Measurements from ENCODE around the gene SARNP.

The SARNP gene

DNA sequence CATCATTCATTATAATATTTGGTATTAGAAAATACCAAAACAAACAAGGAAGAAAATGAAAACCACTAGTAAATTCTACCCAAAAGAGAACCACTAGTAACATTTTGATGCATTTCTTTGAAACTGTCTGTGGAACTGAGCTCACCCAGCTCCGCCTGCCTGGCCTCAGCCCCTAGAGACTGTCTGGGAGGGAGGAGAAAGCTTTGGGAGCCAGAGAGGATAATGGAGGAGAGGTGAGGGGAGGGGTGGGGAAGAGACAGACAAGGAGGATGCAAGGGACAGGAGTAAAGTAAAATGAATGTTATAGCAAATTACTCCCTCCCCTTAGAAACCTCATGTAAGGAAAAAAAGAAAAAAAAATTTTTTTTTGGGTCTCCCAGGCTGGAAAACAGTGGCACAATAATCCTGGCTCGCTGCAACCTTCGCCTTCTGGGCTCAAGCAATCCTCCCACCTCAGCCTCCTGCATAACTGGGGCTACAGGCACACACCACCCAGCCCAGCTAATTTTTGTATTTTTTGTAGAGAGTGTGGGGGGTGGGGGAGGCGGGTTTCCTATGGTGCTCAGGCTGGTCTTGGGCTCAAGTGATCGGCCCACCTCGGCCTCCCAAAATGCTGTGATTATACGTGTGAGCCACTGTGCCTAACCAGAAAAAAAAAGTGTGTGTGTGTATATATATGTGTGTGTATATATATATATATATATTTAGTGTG is 28.4 kb upstream of the SARNP start:
- DNase-seq (ENCODE audit: low read depth) = no peak
- TF ChIP-seq, protein P1, sequence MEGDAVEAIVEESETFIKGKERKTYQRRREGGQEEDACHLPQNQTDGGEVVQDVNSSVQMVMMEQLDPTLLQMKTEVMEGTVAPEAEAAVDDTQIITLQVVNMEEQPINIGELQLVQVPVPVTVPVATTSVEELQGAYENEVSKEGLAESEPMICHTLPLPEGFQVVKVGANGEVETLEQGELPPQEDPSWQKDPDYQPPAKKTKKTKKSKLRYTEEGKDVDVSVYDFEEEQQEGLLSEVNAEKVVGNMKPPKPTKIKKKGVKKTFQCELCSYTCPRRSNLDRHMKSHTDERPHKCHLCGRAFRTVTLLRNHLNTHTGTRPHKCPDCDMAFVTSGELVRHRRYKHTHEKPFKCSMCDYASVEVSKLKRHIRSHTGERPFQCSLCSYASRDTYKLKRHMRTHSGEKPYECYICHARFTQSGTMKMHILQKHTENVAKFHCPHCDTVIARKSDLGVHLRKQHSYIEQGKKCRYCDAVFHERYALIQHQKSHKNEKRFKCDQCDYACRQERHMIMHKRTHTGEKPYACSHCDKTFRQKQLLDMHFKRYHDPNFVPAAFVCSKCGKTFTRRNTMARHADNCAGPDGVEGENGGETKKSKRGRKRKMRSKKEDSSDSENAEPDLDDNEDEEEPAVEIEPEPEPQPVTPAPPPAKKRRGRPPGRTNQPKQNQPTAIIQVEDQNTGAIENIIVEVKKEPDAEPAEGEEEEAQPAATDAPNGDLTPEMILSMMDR (IDR thresholded peaks at IDR 0.05; ENCODE audit: insufficient read depth, low read depth, low read length, missing control alignments) = no peak
- no peak overlapping the region for H3K4me3 ChIP-seq (ENCODE audit: low read length)

DNA sequence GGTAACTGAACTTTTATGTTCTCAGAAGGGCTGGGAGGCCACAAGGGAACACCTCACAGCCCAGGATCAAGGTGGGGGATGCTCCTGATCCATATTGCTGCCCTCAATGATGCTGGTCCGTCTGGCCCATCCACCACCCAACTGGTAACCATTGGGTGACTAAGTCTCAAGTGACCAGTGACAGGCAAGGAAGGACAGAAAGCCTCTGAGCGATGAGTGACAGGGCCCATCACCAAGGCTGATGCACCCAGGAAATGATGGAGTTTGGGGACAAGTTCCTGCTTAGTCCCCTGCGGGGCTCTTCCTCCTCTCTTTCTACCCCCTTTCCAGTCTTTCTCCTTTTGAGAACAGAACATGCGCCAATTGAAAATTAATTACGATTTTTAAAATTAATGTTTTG is 27.8 kb upstream of the SARNP start:
- TF ChIP-seq, protein P1 (IDR thresholded peaks at IDR 0.05; ENCODE audit: insufficient read depth, low read depth, low read length, missing control alignments) = no peak
- DNase-seq (ENCODE audit: low read depth) = no peak
- no peak overlapping the region for H3K4me3 ChIP-seq (ENCODE audit: low read length)

GRCh38 chr12:55844961-55845360 is 27.4 kb upstream of the SARNP start:
- H3K4me3 ChIP-seq (ENCODE audit: low read length) = no peak overlapping the region
- TF ChIP-seq, protein P1 (IDR thresholded peaks at IDR 0.05; ENCODE audit: insufficient read depth, low read depth, low read length, missing control alignments) = no peak
- no peak for DNase-seq (ENCODE audit: low read depth)

GRCh38 chr12:55843431-55843830 is 25.9 kb upstream of the SARNP start:
- DNase-seq (ENCODE audit: low read depth) = no peak
- TF ChIP-seq, protein P1 (IDR thresholded peaks at IDR 0.05; ENCODE audit: insufficient read depth, low read depth, low read length, missing control alignments) = no peak
- H3K4me3 ChIP-seq (ENCODE audit: low read length) = no peak overlapping the region

DNA sequence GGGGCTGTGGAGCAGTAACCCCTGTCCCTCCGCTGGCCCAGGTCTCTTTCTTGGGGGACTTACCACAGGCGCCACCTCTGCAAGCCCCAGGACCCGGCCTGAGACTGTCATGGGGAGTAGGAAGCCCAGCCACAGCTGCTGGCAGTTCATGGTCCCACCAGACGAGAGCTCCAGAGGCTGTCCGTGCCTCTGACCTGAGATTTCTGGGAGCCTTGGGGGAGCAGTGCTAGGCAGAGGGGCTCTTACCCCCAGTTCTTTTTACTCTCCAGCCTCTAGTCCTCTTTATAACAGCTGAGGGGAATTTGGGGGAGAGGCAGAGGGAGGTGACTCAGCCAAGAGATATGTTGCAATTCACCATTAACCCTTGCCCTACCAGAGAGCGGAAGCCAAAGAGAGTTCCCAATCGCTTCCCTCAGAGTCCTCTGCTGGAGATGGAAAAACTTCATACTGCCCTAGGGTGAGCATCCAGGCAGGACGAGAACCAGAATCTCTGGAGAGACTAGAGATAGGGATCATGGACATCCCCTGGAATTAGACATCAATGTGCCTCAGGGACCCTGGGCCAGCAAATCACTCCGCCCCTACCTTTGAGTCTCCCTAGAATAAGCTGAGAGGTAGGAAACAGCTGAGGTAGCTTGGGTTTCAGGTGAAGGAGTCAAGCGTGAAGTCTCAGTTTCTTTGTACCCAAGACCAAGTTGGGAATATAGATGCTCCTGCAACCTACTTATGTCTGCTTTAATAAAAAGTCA is 25.3 kb upstream of the SARNP start, which contains the start of gene MMP19:
MMP19 (minus strand) TSS at position 256 of the 749 bp plus-strand sequence; CDS start at position 150, 106 bp downstream.
- peak; percentile 72 for DNase-seq (ENCODE audit: low read depth)
- TF ChIP-seq, protein P1 (IDR thresholded peaks at IDR 0.05; ENCODE audit: insufficient read depth, low read depth, low read length, missing control alignments) = no peak
- no peak within 1 kb of the TSS for H3K4me3 ChIP-seq (ENCODE audit: low read length)

DNA sequence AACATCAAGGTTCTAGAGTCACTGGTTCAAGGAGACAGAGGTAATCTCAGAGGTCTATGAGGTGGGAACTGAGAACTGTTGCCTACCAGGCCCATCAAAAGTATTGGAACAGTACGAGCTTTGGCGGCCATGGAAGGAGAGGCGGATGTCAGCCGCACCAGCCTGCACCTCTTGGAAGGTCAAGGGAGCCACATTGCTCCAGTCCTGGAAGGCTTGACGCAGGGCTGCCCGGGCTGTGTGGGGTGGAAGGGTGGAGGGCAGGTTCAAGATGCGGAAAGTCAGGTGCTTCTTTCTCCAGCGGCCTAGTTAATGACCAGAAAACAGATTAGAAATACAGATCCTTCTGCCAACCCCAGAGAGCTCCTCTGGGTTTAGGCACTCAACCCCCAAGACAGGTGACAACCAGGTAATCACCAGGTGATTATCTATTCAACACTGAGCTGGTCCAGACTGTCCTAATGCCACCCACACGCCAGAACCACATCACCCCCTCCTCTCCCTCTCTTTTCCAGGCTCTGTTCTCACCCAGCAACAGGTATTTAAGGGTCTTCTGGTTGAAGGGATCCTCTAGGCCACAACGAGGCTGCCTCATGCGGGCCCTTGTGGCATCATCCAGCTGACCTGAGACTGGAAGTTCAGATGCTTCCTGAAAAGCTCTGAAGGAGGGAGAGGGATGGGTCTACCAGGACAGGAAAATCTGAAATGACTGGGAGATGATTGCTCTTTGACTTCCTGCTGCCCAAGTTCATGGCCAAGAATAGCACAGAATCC is 23.2 kb upstream of the SARNP start:
- no peak overlapping the region for H3K4me3 ChIP-seq (ENCODE audit: low read length)
- DNase-seq (ENCODE audit: low read depth) = no peak
- TF ChIP-seq, protein P1 (IDR thresholded peaks at IDR 0.05; ENCODE audit: insufficient read depth, low read depth, low read length, missing control alignments) = no peak
